GM13977 (cell line): Measurements from ENCODE around the gene XRCC3.

Experiments used
- DNase-seq: peaks from one replicate; pipeline ENCODE4 v3.0.0; 2012; ENCODE audit warnings: low spot score
- CTCF ChIP-seq: IDR thresholded peaks from 2 replicates; pipeline ENCODE4 v1.5.1; 2012; ENCODE audit warnings: mild to moderate bottlenecking, control low read depth; ENCODE audit not compliant: insufficient read depth; ENCODE audit errors: extremely low read depth, missing control alignments
- in situ Hi-C: fragments of 300-500 bp; cut with MboI; formaldehyde crosslinking; loops from one replicate; pipeline ENCODE4 v1.12.0; 2022; ENCODE audit warnings: low sequenced_read_pairs, low pct_unique_long_range_greater_than_20kb, mixed read lengths, inconsistent platforms; ENCODE audit not compliant: unreplicated experiment

Gene XRCC3

GRCh38 chr14:103684471-103684870 is 30.8 kb downstream of the XRCC3 start:
- TF ChIP-seq CTCF, result no peak

GRCh38 chr14:103683139-103683538 is 32.1 kb downstream of the XRCC3 start:
- no peak for DNase-seq
- no peak for TF ChIP-seq CTCF
- in situ Hi-C loops, result no loop called here

More at GRCh38 chr14:103684471-103684870, 30.8 kb downstream of the XRCC3 start:
- in situ Hi-C loops, result no loop called here
- no peak for DNase-seq

GRCh38 chr14:103680491-103681231 is 34.6 kb downstream of the XRCC3 start:
- in situ Hi-C loops, result no loop called here
- no peak for DNase-seq
- no peak for TF ChIP-seq CTCF

- in situ Hi-C loops, result no loop called here
- peak; percentile 80 for DNase-seq
- peak; percentile 78 for TF ChIP-seq CTCF
Measured at GRCh38 chr14:103679351-103679750, 35.9 kb downstream of the XRCC3 start.

GRCh38 chr14:103676881-103677675 is 38.2 kb downstream of the XRCC3 start:
- no peak for DNase-seq
- in situ Hi-C loops, result no loop called here
- no peak for TF ChIP-seq CTCF

GRCh38 chr14:103675957-103676356 is 39.3 kb downstream of the XRCC3 start:
- in situ Hi-C loops, result no loop called here
- DNase-seq, result no peak
- no peak for TF ChIP-seq CTCF
